ENCODE data around the gene TAF1.
"Not testable (repeated sequence)": the region's sequence is repeated elsewhere in the genome, so short reads cannot be mapped to it uniquely, and the experiment has no call there.

TAF1 gene, protein sequence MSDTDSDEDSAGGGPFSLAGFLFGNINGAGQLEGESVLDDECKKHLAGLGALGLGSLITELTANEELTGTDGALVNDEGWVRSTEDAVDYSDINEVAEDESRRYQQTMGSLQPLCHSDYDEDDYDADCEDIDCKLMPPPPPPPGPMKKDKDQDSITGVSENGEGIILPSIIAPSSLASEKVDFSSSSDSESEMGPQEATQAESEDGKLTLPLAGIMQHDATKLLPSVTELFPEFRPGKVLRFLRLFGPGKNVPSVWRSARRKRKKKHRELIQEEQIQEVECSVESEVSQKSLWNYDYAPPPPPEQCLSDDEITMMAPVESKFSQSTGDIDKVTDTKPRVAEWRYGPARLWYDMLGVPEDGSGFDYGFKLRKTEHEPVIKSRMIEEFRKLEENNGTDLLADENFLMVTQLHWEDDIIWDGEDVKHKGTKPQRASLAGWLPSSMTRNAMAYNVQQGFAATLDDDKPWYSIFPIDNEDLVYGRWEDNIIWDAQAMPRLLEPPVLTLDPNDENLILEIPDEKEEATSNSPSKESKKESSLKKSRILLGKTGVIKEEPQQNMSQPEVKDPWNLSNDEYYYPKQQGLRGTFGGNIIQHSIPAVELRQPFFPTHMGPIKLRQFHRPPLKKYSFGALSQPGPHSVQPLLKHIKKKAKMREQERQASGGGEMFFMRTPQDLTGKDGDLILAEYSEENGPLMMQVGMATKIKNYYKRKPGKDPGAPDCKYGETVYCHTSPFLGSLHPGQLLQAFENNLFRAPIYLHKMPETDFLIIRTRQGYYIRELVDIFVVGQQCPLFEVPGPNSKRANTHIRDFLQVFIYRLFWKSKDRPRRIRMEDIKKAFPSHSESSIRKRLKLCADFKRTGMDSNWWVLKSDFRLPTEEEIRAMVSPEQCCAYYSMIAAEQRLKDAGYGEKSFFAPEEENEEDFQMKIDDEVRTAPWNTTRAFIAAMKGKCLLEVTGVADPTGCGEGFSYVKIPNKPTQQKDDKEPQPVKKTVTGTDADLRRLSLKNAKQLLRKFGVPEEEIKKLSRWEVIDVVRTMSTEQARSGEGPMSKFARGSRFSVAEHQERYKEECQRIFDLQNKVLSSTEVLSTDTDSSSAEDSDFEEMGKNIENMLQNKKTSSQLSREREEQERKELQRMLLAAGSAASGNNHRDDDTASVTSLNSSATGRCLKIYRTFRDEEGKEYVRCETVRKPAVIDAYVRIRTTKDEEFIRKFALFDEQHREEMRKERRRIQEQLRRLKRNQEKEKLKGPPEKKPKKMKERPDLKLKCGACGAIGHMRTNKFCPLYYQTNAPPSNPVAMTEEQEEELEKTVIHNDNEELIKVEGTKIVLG (N-terminal part only)

DNA sequence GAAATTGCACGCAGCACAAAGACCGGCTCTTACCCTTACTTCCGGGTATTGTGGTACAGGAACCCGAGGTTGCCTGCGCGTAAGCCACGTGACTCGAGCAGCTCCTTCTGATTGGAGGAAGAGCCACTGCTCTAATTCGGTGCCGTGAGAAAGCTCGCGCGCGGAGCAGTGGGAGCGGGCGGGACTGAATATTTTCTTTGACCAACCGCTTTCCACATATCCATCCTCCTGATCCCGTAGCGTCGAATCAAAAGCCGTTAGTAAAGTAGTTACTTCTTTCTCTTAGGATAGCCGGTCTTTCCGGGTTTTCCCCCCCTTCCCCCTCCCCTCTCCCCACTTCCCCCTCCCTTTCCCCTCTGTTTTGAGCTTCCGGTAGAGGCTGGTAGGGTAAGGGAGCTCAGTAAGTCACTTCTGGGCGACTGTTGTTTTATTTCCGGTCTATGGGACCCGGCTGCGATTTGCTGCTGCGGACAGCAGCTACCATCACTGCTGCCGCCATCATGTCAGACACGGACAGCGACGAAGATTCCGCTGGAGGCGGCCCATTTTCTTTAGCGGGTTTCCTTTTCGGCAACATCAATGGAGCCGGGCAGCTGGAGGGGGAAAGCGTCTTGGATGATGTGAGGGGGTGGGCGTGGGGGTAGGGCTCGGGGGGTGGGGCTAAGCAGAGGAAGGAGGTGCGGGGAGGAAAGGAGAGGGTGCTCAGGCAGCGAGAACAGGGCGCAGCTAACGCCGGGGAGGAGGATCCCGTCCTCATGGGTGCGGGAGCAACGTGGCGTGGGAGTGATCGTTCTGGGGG, at the start of gene TAF1:
TSS of gene TAF1 (plus strand) at position 483 of the 799 bp plus-strand sequence. CDS start at position 501, 18 bp downstream.
- DNase-seq (ENCODE audit: low read depth): peak; percentile 91

DNA sequence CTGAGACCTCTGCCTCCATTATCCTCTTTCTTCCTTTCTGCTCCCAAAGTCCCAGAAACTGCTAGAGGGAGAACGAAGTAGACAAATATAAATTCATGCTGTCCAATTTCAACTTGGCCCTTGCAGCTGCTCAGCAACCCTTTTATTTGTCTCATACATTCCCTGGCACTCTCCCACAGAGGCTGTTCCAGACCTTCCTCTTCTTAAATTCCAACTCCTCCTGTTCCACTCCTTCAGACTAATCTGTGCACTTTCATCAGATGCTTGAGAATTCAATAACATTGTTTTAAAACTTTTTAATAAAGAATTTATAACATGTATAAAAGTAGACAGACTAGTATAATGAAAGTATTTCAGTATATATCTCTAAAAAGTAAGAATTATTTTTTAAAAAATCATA, 49.2 kb upstream of the TAF1 start:
- DNase-seq (ENCODE audit: low read depth): not testable (repeated sequence)

DNA sequence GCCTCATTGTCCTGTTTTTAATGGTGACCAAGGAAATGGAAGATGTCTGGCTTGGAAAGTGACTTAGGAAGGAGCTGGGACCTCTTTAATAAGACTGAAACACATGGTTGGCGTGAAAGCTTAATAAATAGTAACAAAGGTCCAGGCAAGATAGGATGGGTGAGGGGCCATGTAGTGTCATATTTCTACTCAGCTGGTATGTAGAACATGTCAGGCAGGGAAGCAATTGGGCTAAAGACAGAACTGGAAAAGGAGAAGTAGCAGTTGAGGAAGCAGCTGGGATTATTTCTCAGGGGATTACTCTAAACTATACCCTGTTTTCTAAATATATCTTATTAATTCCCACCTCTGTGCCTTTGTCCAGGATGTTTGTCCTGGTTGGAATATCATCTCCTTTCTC, 46.0 kb upstream of the TAF1 start:
- DNase-seq (ENCODE audit: low read depth): no peak

DNA sequence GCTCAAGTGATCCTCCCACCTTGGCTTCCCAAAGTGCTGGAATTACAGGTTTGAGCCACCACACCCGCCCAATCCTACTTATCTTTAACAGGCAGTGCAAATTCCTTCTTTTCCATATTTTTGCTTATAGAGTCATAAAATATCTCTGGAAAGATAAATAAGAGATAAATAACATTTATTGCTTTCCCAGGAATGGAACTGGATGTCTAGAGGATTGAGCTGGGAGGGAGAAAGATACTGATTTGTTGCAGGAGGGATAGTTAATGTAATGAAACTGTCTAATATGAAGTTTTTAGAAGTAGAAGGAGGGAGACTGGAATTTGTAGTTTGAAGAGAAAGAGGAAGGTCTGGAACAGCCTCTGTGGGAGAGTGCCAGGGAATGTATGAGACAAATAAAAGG, 44.4 kb upstream of the TAF1 start:
- no peak for DNase-seq (ENCODE audit: low read depth)

DNA sequence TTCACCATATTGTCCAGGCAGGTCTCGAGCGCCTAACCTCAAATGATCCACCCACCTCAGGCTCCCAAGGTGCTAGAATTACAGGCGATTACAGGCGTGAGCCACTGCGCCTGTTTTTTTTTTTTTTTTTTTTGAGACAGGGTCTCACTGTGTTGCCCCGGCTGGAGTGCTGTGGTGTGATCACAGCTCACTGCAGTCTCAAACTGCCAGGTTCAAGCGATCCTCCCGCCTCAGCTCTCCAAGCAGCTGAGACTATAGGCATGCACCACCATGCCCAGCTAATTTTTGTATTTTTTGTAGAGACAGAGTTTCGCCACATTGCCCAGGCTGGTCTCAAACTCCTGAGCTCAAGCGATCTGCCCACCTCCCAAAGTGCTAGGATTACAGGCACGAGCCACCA, 41.7 kb upstream of the TAF1 start:
- not testable (repeated sequence) for DNase-seq (ENCODE audit: low read depth)

DNA sequence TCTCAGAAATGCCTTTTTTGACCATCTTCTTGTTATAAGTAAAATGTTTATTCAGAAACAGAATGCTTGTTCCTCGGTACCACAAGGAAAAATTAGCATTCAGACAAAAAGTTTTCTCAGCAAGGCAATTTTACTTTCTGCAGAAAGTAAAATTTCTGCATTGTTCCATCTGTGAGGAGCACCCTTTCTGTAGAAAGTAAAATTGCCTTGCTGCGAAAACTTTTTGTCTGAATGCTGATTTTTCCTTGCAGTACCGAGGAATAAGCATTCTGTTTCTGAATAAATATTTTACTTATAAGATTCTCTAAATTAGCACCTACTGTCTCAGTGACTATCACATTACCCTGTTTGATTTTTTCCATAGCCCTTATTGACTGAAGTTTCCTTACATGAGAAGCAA, 39.8 kb upstream of the TAF1 start:
- no peak for DNase-seq (ENCODE audit: low read depth)

DNA sequence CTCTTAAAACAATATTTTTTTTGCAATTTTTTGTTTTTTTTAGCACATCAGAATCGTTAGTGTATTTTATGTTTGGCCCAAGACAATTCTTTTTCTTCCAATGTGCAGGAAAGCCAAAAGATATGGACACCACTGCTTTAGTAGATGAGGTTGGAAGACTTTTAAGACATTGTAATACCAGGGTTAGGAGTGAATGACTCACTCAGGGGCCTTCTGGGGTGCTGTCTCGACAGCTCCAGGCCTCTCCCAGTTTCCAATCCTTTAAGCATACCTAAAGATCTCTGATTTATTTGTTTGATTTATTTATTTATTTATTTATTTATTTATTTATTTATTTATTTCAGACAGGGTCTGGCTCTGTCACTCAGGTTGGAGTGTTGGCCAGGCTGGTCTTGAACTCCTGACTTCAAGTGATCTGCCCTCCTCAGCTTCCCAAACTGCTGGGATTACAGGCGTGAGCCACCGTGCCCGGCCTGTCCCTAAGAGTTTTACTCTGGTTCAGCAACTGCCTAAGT, 16.9 kb upstream of the TAF1 start:
- DNase-seq (ENCODE audit: low read depth): not testable (repeated sequence)

DNA sequence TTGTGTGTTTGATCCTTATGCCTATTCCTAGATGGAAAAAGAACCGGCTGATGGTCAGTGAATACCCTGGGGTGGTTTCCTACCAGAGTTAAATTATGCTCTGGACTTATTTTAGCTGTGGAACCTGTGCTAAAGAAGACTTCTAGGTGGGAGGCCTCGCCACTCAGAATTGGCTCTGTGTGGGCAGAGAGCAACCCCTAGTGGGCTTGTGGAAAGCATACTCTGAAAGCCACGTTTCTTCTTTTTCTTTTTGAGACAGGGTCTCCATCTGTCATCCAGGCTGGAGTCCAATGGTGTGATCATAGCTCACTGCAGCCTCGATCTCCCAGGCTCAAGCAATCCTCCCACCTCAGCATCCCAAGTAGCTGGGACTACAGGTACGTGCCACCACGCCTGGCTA, 16.3 kb upstream of the TAF1 start:
- not testable (repeated sequence) for DNase-seq (ENCODE audit: low read depth)

DNA sequence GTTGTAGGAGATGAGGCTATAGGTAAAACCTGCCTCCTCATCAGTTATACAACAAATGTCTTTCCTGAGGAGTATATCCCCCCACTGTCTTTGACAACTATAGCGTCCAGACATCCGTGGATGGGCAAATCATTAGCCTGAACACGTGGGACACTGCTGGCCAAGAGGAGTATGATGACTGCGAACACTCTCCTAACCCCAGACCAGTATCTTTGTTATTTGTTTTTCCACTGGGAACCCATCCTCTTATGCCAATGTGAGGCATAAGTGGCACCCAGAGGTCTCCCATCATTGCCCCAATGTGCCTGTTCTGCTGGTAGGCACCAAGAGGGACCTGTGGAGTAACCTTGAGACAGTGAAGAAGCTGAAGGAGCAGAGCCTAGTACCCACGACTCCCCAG, 13.7 kb upstream of the TAF1 start:
- not testable (repeated sequence) for DNase-seq (ENCODE audit: low read depth)

DNA sequence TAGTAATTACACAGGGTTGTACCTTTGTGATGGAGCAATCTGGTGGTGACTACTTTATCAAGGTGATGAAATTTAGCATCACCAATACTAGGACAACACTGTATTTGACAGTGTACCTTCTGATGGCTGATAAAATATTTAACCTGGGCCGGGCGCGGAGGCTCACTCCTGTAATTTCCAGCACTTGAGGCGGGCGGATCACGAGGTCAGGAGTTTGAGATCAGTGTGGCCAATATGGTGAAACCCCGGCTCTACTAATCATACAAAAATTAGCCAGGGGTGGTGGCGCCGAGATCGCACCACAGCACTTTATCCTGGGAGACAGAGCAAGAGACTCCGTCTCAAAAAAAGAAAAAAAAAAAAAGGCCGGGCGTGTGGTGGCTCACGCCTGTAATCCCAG, 1.9 kb upstream of the TAF1 start:
- DNase-seq (ENCODE audit: low read depth): no peak

DNA sequence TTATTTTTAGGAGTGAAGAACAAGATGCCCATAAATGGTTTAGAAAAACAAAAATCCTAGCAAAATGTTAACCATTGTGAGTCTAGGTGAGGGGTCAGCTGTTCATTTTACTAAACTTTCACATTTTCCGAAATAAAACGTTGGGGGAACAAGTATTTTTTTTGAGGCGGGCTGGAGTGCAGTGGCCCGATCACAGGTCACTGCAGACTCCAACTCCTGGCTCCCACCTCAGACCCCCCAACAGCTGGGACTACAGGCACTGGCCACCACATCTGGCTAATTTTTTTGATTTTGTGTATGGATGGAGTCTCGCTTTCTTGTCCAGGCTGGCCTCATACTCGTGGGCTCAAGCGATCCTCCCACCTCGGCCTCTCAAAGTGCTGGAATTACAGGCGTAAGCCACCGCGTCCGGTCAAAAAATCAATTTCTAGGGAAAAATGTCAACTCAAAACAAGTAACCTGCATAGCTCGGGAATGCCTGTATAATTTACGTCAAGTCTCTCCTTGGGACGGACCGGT, 742 bp upstream of the TAF1 start:
- DNase-seq (ENCODE audit: low read depth): no peak

DNA sequence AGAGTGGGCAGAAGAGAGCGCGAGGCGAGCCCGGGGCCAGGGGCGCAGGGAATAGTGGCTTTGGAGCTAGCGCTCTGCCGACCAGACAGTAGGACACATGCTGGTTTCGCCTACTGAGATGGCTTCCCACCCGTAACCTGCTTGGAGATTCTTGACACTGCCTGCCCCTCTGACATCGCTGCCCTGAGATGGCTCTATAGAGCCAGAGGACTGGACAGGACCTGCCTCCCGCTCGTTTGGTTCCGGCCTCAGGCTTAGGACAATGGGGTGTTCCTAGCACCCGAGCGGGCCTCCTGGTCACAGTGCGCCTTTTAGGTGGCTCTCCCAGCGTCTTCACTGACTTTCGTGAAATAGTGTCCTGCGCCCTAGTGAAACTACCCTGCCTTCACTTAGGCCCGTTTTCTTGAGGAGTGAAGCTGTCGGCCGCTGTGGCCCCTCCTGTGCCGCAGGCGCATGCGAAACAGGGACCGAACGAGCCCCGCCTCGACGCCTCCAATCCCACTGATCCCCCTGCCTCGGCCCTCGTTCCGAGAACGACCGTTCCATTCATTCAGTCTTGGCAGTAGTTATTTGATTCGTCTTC, 608 bp downstream of the TAF1 start:
- DNase-seq (ENCODE audit: low read depth): no peak

DNA sequence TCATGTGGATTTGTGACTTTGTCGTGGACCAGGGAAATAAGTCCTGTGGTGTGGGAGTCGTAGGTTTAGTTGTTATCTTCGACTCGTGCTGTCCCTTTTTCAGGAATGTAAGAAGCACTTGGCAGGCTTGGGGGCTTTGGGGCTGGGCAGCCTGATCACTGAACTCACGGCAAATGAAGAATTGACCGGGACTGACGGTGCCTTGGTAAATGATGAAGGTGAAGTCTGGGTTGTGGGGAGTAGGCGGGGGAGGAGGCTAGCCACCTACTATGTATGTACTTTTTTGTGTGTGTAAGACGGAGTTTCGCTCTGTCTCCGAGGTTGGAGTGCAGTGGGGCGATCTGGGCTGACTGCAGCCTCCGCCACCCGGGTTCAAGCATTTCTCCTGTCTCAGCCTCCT, 1.2 kb downstream of the TAF1 start:
- DNase-seq (ENCODE audit: low read depth): no peak

DNA sequence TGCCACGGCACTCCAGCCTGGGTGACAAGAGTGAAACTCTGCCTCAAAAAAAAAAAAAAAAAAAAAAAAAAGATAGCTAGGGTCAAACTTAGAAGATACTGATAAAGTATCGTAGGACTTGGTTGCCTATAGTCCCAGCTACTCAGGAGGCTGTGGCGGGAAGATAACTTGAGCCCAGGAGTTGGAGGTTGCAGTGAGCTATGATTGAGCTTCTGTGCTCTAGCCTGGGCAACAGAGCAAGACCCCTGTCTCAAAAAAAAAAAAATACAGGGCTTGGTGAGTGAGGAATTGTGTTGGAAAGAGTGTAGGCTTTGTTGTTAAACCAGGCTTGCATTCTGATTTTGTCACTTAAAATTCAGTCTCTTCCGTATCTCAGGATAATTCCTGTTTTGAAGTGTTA, 6.2 kb downstream of the TAF1 start:
- DNase-seq (ENCODE audit: low read depth): no peak

DNA sequence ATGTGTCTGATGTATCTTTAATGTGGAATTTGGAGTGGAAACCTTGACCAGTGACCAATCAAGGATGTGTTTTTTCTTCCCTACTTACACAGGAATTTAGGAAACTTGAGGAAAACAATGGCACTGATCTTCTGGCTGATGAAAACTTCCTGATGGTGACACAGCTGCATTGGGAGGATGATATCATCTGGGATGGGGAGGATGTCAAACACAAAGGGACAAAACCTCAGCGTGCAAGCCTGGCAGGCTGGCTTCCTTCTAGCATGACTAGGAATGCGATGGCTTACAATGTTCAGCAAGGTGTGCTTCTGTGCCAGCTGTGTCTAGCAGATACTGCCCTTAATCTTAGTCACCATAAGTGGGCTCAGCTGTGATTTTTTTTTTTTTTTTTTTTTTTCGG, 12.6 kb downstream of the TAF1 start:
- DNase-seq (ENCODE audit: low read depth): no peak

DNA sequence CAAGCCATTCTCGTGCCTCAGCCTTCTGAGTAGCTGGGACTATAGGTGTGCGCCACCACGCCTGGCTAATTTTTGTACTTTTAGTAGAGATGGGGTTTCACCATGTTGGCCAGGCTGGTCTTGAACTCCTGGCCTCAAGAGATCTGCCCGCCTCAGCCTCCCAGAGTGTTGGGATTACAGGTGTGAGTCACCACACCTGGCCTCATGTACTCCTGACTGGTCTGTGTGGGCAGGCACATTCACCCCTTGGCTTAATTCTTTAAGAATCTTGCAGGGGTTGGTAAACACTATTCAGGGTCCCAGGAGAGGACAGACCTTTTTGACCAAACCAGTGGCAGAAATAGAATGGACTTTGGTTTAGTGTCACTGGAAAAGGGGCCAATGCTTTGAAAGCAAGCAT, 25.6 kb downstream of the TAF1 start:
- not testable (repeated sequence) for DNase-seq (ENCODE audit: low read depth)

DNA sequence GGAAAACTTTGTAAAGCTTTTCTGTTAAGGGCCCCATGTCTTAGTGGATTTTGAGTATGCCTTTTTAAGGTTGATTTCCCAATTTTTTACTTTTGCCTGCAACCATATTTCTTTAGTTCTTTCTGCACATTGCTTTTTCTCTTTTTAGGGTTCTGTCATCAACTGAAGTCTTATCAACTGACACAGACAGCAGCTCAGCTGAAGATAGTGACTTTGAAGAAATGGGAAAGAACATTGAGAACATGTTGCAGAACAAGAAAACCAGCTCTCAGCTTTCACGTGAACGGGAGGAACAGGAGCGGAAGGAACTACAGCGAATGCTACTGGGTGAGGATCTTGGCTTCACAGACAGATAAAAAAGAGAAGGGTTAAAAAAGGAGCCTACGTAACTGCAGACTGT, 27.8 kb downstream of the TAF1 start:
- no peak for DNase-seq (ENCODE audit: low read depth)

DNA sequence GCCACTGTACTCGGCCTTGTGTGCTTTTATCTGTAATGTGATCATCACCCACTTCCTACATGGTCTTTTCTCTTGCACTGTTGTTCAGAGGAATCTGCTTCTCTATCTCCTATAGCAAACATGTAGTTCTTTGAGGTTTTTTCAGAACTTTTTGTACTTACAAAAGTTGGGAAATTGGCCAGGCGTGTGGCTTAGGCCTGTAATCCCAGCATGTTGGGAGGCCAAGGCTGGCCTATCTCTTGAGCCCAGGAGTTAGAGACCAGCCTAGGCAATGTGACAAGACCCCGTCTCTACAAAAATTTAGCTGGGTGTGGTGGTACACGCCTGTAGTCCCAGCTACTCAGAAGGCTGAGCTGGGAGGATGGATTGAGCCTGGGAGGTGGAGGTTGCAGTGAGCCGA, 30.4 kb downstream of the TAF1 start:
- no peak for DNase-seq (ENCODE audit: low read depth)

DNA sequence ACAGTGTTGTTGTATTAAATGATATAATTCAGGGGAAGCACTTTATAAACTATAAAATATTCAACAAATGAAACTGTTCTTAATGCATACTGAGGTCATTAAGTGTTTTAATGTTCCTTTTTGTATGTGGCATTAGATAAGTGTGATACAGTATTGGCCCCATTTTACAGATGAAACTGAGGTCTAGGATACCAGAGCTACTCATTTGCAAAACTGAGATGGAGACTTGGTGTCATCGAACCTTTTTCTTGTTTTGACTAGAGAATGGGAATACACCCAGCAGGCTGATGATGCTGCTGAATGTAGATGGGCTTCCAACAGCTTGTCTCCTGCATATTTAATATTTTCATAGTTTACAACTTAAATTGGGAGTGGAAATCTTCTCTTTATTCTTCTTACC, 34.6 kb downstream of the TAF1 start:
- no peak for DNase-seq (ENCODE audit: low read depth)

DNA sequence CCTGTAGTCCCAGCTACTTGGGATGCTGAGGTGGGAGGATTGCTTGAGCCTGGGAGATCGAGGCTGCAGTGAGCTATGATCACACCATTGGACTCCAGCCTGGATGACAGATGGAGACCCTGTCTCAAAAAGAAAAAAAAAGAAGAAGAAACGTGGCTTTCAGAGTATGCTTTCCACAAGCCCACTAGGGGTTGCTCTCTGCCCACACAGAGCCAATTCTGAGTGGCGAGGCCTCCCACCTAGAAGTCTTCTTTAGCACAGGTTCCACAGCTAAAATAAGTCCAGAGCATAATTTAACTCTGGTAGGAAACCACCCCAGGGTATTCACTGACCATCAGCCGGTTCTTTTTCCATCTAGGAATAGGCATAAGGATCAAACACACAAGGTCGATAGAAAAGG, 50.1 kb downstream of the TAF1 start:
- not testable (repeated sequence) for DNase-seq (ENCODE audit: low read depth)

DNA sequence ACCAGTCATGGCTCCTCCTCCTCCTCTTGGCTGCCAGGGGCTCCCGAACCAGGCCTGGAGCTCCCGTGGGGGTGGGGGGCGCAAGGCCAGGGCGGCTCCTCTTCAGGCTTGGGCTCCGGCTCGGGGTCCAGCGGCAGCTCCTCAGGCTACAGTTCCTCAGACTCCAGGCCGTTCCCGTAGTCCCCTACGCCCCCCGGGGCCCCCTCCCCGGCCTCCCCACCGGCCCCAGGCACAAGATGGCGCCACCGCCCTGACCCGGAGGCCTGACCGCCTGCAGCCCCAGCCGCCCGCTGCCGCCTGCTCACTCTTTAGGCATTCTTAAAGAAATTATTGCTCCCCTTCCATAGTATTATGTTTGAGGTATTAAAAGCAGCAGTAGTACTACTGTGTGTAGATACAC, 54.5 kb downstream of the TAF1 start:
- no peak for DNase-seq (ENCODE audit: low read depth)

Data from GM04504 (cell line).